ENCODE measurements around the gene TCEA2.
A peak's percentile ranks its signal among the peaks of the same experiment; 100 is the strongest.
"Not testable (repeated sequence)": the region's sequence is repeated elsewhere in the genome, so short reads cannot be mapped to it uniquely, and the experiment has no call there.

The TCEA2 gene

DNA sequence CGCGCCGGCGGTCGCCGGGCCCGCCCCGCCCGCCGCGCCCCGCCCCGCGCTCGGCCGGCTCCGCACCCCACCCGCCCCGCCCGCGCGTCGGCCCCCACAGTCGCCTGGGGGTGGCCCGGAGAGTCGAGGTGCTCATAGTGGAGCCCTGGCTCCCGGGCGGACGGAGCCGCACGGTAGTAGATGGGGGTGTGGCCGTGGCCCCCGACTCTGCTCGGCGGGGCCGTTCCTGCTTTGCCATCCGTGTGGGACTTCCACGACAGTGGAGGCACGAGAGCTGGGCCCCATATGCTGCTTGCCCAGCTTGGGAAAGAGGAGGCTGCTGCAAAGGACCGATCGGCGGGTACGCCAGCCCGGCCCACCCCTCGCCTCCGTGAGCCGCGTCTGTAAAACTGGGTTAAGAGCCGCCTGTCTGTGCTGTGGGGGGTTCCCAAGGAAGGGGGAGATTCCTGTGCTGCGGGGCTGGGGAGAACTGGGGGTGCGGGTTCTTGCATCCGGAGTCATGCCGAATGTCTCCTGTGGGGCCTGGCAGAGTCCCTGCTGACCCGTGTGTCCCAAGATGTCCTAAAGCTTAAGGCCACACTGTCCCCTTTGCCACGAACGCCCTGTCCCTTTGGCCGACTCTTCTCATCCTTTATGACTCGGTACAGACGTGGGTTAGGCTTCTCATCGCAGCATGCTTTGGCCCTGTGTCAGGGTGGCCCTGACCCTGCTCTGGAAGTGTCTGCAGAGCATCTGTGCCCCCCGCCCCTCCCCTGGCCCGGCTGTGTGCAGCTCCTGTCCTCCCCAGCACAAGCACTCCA, 17.2 kb downstream of the TCEA2 start, which contains the start of gene OPRL1:
TSS of gene OPRL1 (plus strand) at position 70 of the 800 bp plus-strand sequence. CDS start 12,639 bp downstream, outside the sequence.
- no peak for DNase-seq

DNA sequence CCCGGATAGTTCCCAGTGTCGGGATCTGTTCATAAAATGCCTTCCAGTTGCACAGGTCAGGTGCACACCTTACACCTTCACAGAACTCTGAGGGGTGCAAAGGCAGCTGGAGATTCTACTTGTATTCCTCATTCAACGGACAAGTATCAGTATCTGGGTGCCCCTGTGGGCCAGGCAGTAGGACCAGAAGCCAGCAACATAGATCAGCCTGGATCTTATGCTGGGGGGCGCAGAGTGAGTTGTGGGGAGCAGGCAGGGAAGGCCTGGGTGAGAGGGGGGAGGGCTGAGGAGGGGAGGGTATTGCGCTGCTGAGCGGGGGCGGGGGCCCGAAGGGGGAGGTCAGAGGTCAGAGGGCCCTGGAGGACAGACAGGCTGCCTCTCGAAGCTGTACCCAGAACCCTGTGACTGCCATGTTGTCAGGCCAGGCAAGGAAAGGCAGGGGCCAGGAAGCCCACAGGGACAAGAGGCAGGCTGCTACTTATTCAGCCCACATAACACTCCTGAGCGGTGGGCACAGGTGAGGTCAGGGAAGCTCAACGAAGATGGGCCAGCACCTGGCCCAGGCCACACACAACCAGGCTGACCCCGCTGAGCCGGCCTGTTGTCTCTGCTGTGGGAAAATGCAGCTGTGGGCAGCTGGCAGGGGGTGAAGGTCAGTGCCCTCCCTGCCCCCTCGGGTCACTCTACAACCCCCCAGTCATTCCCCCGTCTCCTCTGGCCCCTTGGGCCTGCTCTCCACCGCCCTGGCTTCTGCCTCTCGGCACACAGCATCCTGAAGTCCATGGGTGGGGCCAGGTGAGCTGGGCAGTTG, 18.0 kb downstream of the TCEA2 start:
- DNase-seq, result no peak

DNA sequence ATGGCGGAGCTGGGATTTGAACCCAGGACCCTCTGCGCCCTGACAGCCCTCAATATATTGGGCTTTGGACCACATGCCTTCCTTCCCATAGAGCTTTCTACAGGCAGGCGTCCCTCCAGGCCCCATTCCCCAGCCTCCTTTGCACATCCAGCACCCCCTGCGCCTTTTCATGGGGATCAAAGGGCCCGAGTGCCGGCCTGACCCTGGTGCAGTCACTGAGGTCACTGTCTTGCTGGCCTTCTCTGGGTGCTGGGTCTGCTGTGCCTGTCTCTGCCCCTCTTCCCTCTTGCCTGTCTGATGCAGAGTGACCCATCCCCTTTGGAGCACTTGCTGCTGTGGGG, 18.6 kb downstream of the TCEA2 start:
- DNase-seq, result no peak

DNA sequence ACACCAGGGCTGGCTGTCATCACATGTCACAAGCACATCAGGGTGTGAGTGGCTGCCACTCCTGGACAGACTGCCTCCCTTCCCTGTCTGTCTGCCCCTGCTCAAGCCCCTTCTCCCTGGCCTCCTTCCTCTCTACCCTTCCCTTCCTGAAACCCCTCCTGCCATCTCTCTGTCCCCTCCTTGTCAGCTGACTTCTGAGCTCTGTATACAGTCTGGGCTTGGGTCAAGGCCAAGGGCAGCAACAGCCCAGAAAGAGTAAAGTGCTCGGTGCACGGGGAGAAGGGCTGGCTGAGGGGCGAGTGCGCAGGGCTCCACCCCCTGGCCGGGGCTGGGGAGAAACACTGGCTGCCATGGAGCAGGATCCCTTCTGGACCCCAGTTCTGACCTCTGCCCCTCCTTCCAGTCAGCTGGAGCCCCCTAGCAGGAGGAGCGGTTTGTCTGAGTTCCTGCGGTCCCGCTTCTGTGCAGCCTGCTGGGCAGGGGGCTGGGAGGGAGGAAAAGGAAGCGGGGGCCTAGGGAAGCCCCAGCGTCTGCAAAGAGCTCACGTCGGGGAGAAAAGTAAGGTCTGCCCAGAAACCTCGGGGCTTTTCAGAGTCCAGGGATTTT, 19.2 kb downstream of the TCEA2 start:
- no peak for DNase-seq

DNA sequence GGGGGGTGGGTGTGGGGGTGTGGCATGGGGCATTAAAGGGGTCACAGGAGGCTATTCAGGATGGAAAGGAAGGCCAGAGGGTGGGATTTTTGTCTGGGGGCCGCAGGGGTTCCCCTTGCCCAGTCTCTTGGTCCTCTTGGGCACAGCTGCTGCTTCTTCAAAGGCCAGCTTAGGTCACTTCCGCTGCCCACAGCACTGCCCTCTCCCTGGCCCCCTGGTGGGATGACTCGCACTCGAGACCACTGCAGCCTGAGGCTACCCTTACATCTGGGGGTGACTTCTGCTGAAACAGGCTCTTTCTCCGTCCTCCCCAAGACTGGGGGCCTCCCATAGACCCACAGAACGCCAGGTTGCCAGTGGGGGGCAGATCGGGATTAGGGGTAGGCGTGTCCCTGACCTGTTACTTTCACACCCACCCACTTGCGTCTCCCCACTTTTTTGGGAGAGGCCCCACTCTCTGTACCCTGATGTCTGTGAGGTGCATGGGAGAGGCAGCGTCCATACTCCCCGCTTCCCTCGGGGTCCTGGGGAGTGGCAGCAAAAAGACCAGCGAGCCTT, 19.9 kb downstream of the TCEA2 start:
- DNase-seq, result no peak

DNA sequence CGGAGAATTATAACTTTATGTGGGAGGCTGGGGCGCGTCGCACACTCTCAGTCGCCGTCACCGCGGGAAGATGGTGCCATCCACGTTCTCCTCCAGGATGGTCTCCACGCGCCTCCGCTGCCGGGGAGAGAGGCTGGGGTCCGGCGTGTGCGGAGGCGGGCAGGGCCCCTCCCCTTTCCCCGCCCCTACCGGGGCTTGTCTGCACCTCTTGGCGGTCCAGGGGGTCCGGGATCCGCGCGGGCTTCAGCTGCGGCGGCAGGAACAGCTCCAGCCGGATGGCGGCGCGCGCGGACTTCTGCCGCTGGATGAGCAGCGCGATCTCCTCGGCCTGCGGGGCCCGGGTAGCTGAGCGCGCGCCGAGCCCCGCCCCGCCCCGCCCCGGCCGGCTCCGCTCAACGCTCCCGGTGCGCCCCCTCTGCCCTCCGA, 20.4 kb downstream of the TCEA2 start:
- DNase-seq, result peak; percentile 79

DNA sequence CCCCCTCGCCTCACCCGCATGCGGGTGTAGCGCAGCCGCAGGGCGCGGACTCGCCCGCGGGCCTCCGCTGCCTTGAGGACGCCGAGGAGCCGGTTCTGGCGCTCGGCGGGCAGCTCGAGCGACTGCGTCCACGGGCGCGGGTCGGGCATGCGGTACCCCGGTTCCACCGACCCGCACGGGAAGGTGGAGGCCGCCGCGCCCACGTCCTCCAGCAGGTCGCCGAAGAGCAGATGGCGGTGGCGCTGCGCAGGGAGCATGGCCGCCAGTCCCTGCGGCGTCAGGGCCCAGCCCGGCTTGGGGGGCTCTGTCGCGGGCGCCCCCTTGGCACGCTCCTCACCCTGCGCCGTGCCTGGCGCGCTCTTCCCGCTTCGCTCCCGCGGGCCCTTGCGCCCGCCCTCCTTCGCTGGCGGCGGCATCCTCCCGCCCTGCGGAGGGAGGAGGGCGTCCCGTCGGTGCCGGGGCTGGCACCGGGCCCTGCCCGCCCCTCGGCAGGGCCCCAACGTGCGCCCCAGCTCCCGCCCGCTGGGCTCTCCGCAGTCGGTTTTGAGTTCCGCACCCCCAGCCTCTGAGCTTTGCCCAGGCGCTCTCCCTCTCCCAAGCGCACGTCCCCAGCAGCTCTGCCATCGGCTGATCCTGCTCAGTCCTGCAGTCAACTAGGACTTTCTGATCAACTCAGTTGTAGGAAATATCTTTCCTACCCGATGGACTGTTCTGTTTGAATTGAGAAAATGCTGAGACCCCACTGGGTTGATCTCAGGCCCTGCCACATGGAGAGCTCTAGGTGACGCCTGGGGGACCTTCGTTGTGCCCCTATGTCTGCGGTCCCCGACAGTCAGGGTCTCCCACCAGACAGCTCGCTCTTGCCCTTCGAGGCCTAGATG, 21.0 kb downstream of the TCEA2 start, which contains the start of gene LKAAEAR1:
TSS of gene LKAAEAR1 (minus strand) at position 595 of the 881 bp plus-strand sequence. CDS start at position 416, 179 bp downstream.
- DNase-seq, result no peak

DNA sequence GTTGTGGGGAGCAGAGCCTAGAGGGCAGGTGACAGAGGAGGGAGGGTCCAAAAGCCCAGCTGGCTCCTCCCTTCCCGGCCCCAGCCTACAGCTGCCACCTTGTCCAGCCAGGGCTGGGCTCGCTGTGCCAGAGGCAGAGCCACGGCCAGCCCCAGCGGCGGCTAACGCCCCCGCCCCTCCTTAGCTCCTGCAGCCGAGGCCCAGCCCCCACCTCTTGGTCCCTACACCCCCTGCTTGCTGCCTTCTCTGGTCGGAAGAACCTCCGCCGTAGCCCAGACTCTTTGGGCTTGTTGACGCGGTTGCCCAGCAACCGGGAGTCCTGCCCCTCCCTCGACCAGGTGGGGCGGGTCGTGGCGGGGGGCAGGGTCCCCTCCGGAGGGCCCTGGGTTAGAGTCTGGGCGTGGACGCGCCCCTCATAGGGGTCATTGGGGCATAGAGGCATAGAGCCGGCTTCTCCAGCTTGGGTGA, 21.7 kb downstream of the TCEA2 start:
- DNase-seq, result peak; percentile 33

DNA sequence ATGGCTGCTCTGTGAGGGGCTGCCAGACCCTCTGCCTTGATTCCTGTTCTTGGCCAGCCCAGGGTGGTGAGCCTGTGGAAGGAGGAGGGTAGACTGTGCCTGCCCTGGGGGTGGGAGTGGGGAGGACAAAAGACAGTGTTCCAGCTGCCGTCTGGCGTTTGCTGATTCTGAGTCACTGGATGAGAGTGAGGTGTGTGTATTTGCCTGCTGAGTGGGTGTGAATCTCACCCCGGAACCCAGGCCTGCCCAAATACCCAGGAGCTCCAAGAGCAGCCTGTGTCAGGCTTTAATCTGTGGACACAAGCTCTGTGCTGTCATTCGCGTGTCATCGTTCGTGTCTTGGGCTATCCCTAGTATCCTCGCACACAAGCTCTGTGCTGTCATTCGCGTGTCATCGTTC, 23.8 kb downstream of the TCEA2 start:
- no peak for DNase-seq

DNA sequence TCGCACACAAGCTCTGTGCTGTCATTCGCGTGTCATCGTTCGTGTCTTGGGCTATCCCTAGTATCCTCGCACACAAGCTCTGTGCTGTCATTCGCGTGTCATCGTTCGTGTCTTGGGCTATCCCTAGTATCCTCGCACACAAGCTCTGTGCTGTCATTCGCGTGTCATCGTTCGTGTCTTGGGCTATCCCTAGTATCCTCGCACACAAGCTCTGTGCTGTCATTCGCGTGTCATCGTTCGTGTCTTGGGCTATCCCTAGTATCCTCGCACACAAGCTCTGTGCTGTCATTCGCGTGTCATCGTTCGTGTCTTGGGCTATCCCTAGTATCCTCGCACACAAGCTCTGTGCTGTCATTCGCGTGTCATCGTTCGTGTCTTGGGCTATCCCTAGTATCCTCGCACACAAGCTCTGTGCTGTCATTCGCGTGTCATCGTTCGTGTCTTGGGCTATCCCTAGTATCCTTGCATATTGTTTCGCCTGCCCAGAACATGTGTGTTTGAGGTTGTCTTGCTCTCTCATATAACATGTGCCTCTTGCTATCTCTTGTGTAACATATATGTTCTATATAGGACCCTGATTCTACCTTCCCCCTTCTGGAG, 24.3 kb downstream of the TCEA2 start:
- DNase-seq, result not testable (repeated sequence)

DNA sequence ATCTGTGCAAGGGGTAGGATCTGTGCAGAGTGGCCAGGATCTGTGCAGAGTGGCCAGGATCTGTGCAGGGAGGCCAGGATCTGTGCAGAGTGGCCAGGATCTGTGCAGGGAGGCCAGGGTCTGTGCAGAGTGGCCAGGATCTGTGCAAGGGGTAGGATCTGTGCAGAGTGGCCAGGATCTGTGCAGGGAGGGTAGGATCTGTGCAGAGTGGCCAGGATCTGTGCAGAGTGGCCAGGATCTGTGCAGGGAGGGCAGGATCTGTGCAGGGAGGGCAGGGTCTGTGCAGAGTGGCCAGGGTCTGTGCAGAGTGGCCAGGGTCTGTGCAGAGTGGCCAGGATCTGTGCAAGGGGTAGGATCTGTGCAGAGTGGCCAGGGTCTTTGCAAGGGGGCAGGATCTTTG, 25.6 kb downstream of the TCEA2 start:
- not testable (repeated sequence) for DNase-seq

DNA sequence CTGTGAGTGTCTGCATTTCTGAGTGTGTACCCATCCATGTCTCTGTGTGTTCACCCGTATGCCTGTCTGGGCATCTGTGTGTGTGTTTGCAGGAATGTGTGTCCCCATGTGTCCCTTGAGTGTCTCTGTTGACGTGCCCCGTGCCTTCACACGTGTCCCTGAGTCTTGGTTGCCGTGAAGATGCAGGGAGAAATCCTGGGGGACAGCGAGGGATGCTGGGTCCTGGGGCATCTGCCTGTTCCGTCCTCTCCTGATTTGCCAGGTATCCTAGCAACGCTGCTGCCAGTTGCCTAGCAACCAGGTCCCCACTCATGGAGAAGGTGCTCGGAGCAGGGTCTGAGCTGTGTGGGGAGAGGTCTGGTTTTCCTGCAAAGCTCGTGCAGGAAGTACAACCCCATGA, 27.2 kb downstream of the TCEA2 start:
- DNase-seq, result no peak

DNA sequence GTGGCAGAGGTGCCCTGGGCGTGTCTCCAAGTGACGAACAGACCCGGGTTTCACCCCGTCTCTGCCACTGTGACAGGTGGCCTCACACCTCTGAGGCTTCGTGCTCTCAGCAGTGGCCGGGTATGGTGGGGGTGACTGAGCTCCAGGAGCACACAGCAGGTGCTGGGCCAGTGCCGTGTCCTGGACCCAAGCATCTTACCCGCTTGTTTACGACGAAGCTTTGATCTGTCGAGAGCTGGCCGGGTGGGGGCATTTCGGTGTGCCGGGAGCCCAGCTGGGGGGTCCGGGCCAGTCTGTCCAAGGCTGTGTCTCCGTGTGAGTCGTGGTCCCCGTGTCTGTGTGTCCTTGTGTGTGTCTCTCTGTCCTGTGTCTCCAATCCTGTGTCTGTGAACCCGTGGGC, 28.3 kb downstream of the TCEA2 start:
- no peak for DNase-seq

DNA sequence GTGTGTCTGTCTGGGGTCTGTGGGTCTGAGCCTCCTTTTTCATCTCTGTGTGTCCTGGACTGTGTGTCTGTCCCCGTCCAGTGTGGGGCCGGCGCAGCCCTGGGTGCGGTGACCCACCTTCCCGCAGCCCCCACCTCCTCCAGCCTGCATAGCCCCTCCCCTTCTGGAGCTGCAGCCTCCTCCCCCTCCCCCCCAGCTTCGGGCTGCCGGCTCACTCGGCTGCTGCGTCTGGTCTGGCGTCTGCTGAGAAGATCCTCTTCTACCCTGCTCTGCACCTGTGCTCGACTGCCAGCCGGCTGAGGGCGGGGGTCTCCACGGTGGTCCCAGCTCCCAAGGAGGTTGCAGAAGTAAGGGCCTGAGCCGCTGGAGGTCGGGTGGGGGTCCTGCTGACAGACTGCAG, 28.8 kb downstream of the TCEA2 start:
- DNase-seq, result no peak

DNA sequence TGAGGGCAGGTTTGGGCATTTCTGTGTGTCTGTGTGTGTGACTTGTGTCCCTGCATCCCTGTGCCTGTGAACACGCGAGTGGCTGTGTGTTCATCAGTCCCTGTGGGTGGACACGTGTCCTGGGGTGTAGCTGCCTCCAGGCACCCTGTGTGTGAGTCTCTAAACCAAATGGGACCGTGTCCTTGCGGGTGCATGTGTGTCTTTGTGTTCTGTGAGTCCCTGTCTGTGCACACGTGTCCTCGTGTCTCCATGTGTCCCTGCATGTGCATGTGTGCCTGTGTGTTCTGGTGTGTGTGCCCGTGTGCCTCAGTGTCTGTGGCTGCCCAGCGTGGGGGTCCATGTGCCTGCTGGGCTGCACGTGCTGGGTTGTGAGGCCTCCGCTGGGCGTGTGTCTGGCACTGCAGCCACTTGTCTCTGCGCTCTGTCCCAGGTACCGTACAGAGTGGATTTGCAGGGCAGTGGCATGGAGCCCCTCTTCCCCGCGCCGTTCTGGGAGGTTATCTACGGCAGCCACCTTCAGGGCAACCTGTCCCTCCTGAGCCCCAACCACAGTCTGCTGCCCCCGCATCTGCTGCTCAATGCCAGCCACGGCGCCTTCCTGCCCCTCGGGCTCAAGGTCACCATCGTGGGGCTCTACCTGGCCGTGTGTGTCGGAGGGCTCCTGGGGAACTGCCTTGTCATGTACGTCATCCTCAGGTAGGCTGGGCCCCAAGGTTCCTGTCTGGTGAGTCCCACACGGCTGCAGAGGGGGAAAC, 29.4 kb downstream of the TCEA2 start:
- no peak for DNase-seq

DNA sequence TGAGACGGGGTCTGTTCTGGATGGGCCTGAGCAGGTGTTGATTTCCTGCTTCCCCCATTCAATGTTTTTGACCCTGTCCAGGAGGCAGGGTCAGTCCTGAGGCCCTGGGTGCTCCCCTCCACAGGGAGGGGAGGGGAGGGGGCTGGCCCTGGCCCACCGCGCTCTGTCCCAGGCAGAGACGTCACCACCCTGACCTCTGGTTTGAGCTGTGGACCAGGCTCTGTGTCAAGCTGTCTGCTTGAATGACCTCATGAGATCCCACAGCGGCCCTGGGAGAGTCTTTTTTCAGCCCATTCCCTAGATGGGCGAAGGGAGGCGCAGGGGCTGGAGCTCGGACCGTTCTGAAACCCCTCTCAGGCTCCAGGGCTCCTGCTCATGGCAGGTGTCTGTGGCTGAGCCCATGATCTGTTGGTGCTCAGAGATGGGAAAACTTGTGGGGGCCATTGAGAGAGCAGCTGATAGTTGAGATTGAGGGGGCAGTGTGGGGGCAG, 30.1 kb downstream of the TCEA2 start:
- peak; percentile 42 for DNase-seq

DNA sequence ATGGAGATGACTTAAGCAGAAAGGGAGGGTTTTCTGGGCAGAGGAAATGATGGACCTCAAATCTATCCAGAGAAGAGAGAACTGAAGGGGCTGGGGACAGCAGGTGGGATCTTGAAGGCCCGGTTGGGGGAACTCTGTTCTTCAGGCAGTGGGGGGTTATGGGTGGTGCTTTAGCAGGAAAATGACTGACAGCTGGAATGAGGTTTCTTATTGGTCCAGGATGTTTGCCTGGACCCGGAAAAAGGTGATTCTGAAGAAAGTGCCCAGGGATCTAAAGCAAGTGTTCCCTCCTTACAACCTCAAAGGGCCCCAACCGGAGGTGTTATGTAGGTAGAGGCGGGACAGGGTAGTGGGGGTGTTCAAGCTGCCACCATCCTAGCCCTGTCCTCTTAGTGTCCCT, 32.5 kb downstream of the TCEA2 start:
- DNase-seq, result no peak

DNA sequence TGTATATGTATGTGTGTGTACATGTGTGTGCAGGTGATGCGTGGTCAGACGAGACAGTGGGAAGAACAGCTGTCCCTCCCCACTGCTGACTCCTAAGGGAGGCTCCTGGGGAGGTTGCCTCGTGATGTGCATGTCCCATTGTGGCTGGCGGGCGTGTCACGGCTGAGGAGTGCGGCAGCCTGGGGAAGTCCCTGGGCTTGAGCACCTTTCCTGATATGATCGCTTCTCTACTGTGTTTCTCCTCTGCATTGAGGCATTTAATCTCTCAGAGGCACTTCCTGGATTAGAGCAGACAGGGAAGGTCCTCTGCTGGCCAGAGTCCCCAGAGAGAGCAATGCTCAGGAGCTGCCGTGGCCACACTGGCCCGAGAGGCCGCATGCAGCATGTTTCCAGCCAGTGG, 32.9 kb downstream of the TCEA2 start:
- DNase-seq, result no peak

DNA sequence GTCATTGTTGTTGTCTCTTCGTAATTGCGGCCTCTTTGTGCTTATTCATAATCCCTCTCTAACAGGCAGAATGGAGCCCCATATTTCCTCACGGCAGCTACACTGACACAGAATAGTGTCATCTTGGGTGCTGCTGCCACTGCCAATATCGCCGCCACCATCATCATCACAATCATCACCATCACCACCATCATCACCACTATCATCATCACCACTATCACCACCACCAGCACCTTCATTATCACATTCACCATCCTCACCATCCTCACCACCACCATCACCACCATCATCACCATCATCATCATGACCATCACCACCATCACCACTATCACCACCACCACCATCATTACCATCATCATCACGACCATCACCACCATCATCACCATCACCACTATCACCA, 33.5 kb downstream of the TCEA2 start:
- no peak for DNase-seq

DNA sequence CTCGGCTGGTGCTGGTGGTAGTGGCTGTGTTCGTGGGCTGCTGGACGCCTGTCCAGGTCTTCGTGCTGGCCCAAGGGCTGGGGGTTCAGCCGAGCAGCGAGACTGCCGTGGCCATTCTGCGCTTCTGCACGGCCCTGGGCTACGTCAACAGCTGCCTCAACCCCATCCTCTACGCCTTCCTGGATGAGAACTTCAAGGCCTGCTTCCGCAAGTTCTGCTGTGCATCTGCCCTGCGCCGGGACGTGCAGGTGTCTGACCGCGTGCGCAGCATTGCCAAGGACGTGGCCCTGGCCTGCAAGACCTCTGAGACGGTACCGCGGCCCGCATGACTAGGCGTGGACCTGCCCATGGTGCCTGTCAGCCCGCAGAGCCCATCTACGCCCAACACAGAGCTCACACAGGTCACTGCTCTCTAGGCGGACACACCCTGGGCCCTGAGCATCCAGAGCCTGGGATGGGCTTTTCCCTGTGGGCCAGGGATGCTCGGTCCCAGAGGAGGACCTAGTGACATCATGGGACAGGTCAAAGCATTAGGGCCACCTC, 35.5 kb downstream of the TCEA2 start:
- no peak for DNase-seq

All from SHP77 treated with DMSO at 0.1 percent for 48 hours (cell line).